Stimulated activated CD8-positive, alpha-beta memory T cell treated with anti-CD3 and anti-CD28 coated beads, Interleukin-4, amount 100 ng/mL, for 48 hours (primary cell): ENCODE results near the gene KISS1.

Experiments used
- DNase-seq: peaks from one replicate; pipeline ENCODE4 v3.0.0-alpha.2; 2020

Gene KISS1

GRCh38 chr1:204153667-204154066, 42.6 kb downstream of the KISS1 start:
- no peak for DNase-seq

- DNase-seq: no peak
Measured at GRCh38 chr1:204152310-204153044, 43.8 kb downstream of the KISS1 start.

- peak; percentile 58 for DNase-seq
Measured at GRCh38 chr1:204151552-204152309, 44.6 kb downstream of the KISS1 start, which contains the start of gene ETNK2. ETNK2 (minus strand) TSS chr1:204152044; CDS start chr1:204151852, 192 bp downstream.

GRCh38 chr1:204150702-204151551, 45.4 kb downstream of the KISS1 start:
- DNase-seq: no peak

- no peak for DNase-seq
Measured at GRCh38 chr1:204149635-204150565, 46.4 kb downstream of the KISS1 start.

GRCh38 chr1:204149107-204149506, 47.2 kb downstream of the KISS1 start:
- DNase-seq: no peak

- DNase-seq: no peak
Measured at GRCh38 chr1:204147406-204148383, 48.6 kb downstream of the KISS1 start.

GRCh38 chr1:204146965-204147364, 49.3 kb downstream of the KISS1 start:
- no peak for DNase-seq

GRCh38 chr1:204146309-204146708, 50.0 kb downstream of the KISS1 start:
- no peak for DNase-seq

- no peak for DNase-seq
Measured at GRCh38 chr1:204145033-204145504, 51.2 kb downstream of the KISS1 start.

- DNase-seq: no peak
Measured at GRCh38 chr1:204143276-204144041, 52.8 kb downstream of the KISS1 start.

GRCh38 chr1:204142032-204142974, 54.0 kb downstream of the KISS1 start:
- no peak for DNase-seq

GRCh38 chr1:204141131-204141530, 55.2 kb downstream of the KISS1 start:
- DNase-seq: no peak
